C4-2B (cell line): ENCODE results near the gene CFAP90.

Source experiments
- H3K27ac ChIP-seq: fragments of 450-650 bp; 2 replicates; pipeline ENCODE4 v1.5.1; 2017
- CTCF ChIP-seq: fragments of 450-650 bp; conservative IDR thresholded peaks from 2 replicates; pipeline ENCODE4 v1.5.1; 2017; ENCODE audit warnings: mild to moderate bottlenecking
- ZFX ChIP-seq: fragments of 450-650 bp; IDR thresholded peaks from 2 replicates; pipeline ENCODE4 v1.6.1; 2017

Gene CFAP90

DNA sequence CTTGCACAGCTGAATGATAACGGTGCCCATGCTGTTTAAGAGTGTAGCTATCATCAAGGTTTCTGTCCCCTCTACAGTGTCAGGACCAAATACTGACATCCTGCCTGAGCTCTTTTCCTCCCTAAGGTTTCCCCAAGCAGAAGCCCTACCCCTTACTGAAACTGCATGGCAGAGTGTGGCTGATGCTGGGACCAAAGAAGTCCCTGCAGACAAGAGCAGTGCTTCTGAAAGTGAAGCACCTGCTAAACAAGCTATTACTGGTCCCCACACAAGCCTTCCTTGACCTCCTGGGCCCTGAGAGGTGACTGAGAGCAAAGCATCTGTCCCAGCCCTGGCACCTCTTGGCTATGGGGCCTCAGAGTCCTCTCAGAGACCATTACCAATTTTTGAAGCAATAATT lies 56.1 kb downstream of the CFAP90 start:
- H3K27ac ChIP-seq = no peak overlapping the region
- TF ChIP-seq CTCF = no peak
- no peak for TF ChIP-seq ZFX

DNA sequence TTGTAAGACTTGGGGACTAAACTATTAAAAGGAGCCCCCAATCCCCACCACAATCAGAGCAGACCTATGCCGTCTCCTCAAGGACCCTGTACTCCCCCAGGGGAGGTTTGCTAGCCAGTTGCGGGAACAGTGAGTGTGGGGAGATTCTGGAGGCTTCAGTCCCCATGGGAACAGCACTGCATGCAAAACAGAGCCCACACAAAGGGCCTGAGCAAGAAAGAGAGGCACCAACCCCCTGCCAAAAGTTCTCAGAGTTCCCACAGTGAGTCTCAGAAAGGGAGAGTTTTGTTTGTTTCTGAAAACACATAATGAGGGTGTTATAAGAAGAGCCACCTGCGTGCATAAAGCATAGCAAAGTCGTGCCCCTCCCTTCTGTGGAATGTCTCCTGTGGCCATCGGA lies 56.6 kb downstream of the CFAP90 start:
- no peak overlapping the region for H3K27ac ChIP-seq
- TF ChIP-seq CTCF (no peak), ZFX (no peak)

DNA sequence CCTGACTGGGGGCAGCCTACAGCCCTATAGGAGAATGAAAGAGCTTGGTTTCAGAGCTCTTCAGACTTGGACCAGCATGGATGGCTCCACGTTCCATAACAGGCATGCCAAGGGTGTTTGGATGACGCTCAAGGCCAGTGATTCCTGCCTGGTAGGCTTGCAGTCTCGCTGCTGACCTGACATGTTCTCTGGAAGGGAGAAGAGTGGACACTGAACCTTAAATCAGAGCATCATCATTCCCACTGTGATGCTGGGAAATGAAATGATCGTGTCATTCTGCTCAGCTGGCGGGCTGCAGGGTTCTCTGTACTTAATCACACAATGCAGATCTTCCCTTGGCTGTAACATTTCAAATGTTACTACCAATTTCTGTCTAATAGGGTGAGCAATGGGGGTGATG lies 57.0 kb downstream of the CFAP90 start:
- H3K27ac ChIP-seq = no peak overlapping the region
- TF ChIP-seq CTCF (no peak), ZFX (no peak)

- TF ChIP-seq CTCF (no peak), ZFX (no peak)
- H3K27ac ChIP-seq = no peak overlapping the region
These were observed 61.4 kb downstream of the CFAP90 start for GRCh38 chr5:7789567-7789966.

DNA sequence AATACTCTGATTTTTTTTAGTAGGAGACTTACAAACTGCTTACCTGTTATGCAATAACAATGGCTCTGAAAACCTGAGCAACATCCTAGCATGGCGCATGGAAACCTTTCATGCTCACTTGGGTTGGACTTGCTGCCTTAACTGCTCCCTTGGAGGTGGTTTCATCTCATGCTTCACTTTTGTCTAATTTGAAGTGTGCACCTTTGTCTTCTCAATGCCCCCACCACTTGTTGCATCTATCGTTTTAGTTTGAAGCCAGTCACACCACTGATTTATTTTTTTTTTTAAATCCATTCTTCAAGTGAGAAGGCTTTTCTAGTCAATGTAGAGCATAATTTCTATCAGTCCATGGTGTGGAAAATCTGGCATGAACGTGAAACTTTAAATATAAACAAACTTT lies 63.2 kb downstream of the CFAP90 start:
- no peak for TF ChIP-seq CTCF

GRCh38 chr5:7784683-7785380 lies 66.1 kb downstream of the CFAP90 start:
- TF ChIP-seq CTCF (no peak), ZFX (no peak)

More for the DNA sequence above, 63.2 kb downstream of the CFAP90 start:
- no peak overlapping the region for H3K27ac ChIP-seq

GRCh38 chr5:7781899-7782298 lies 69.0 kb downstream of the CFAP90 start:
- H3K27ac ChIP-seq = no peak overlapping the region
- TF ChIP-seq CTCF = no peak

More at GRCh38 chr5:7784683-7785380, 66.1 kb downstream of the CFAP90 start:
- no peak overlapping the region for H3K27ac ChIP-seq
